Activated gamma-delta T cell treated with Interleukin-2 at 50 U/mL for 16 hours (primary cell): Measurements from ENCODE around the gene ARL17A.
"Not testable (repeated sequence)": the region's sequence is repeated elsewhere in the genome, so short reads cannot be mapped to it uniquely, and the experiment has no call there.

Experiments
- DNase-seq: peaks from one replicate; pipeline ENCODE4 v3.0.0-alpha.2; 2020

The ARL17A gene

GRCh38 chr17:46534716-46535115 is 44.8 kb downstream of the ARL17A start:
- DNase-seq: not testable (repeated sequence)

- not testable (repeated sequence) for DNase-seq
Measured at GRCh38 chr17:46512168-46512567, 67.3 kb downstream of the ARL17A start, which contains the start of gene LRRC37A2. Gene LRRC37A2, plus strand, starts transcription at chr17:46512468. Its CDS starts 245 bp downstream, at chr17:46512713.

GRCh38 chr17:46505896-46506295 is 73.6 kb downstream of the ARL17A start:
- DNase-seq: not testable (repeated sequence)

- not testable (repeated sequence) for DNase-seq
Measured at GRCh38 chr17:46499437-46500139, 79.9 kb downstream of the ARL17A start.

- DNase-seq: not testable (repeated sequence)
Measured at GRCh38 chr17:46492021-46492420, 87.5 kb downstream of the ARL17A start.

- not testable (repeated sequence) for DNase-seq
Measured at GRCh38 chr17:46481310-46481709, 98.2 kb downstream of the ARL17A start.

GRCh38 chr17:46478823-46479222 is 100.7 kb downstream of the ARL17A start:
- DNase-seq: not testable (repeated sequence)

GRCh38 chr17:46475583-46475982 is 103.9 kb downstream of the ARL17A start:
- not testable (repeated sequence) for DNase-seq

- DNase-seq: not testable (repeated sequence)
Measured at GRCh38 chr17:46474489-46474888, 105.0 kb downstream of the ARL17A start.

- DNase-seq: not testable (repeated sequence)
Measured at GRCh38 chr17:46467618-46468017, 111.9 kb downstream of the ARL17A start.
